HG03280 (cell line): ENCODE measurements around the gene CHPF.

Experiments
- ATAC-seq: cut with Tn5 transposase; IDR thresholded peaks from one replicate; pipeline ENCODE4 v1.9.1; 2021; ENCODE audit warnings: mild to moderate bottlenecking, moderate library complexity; ENCODE audit not compliant: unreplicated experiment

The CHPF gene

GRCh38 chr2:219498280-219499057, 45.1 kb downstream of the CHPF start, which contains the start of gene GMPPA:
TSS of gene GMPPA (plus strand) at chr2:219498891. CDS start at chr2:219499976, 1,085 bp downstream.
- peak; percentile 95 for ATAC-seq

- peak; percentile 3 for ATAC-seq
These were observed 45.9 kb downstream of the CHPF start for GRCh38 chr2:219497495-219498279.

- no peak for ATAC-seq
These were observed 46.6 kb downstream of the CHPF start for GRCh38 chr2:219496825-219497494.

GRCh38 chr2:219496247-219496824, 47.3 kb downstream of the CHPF start:
- no peak for ATAC-seq

GRCh38 chr2:219495531-219496122, 48.0 kb downstream of the CHPF start:
- no peak for ATAC-seq

GRCh38 chr2:219494952-219495530, 48.6 kb downstream of the CHPF start:
- ATAC-seq: no peak

GRCh38 chr2:219493086-219493485, 50.5 kb downstream of the CHPF start:
- ATAC-seq: no peak

GRCh38 chr2:219492575-219492974, 51.0 kb downstream of the CHPF start:
- ATAC-seq: no peak

- ATAC-seq: no peak
These were observed 52.2 kb downstream of the CHPF start for GRCh38 chr2:219491278-219491963.

GRCh38 chr2:219490600-219491130, 52.9 kb downstream of the CHPF start:
- ATAC-seq: no peak

GRCh38 chr2:219490186-219490585, 53.4 kb downstream of the CHPF start:
- ATAC-seq: no peak

GRCh38 chr2:219489315-219489714, 54.3 kb downstream of the CHPF start:
- no peak for ATAC-seq
